ACHN (cell line): ENCODE data around the gene RPS5.
"Not testable (repeated sequence)": the region's sequence is repeated elsewhere in the genome, so short reads cannot be mapped to it uniquely, and the experiment has no call there.

Source experiments
- DNase-seq: peaks from one replicate; pipeline ENCODE4 v3.0.0-alpha.2; 2015
- in situ Hi-C: cut with HindIII; loops from 2 replicates; pipeline ENCODE4 v1.10.0; 2017; ENCODE audit warnings: low sequenced_read_pairs, low pct_ligation_motif_present, low pct_unique_long_range_greater_than_20kb

The RPS5 gene

GRCh38 chr19:58440556-58440955, 53.5 kb downstream of the RPS5 start:
- DNase-seq: no peak
- in situ Hi-C loops: no loop called here

- DNase-seq, in situ Hi-C loops: not testable (repeated sequence)
Measured at GRCh38 chr19:58442986-58443385, 55.9 kb downstream of the RPS5 start.
